ENCODE measurements around the gene MVB12B. TPM values are rescaled to one million over a fixed set of nuclear protein-coding genes. Genes with fewer than 3 reads are reported as not detected.
A peak's percentile ranks its signal among the peaks of the same experiment; 100 is the strongest.

The MVB12B gene
- total RNA-seq, 1 experiment from 2014 or later = 6.1 TPM

DNA sequence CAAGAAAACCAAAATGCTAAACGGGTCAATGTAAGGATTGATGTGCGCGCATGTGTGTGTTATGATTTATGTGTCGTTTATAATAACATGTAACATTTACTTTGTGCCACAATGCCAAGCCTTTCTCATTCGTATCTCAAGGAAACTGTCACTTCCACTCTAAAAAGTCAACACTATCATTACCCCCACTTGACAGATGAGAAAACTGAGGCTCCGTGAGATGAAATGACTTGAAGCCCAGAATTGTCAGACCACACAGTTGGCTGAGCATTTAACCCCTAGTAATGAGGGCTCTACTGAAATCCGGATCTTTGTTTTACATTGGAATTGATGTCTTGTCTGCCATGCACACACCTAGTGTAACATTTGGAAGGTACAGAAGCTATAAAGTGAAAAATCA, 192.1 kb downstream of the MVB12B start:
- DNase-seq (ENCODE audit: low read depth) = no peak

DNA sequence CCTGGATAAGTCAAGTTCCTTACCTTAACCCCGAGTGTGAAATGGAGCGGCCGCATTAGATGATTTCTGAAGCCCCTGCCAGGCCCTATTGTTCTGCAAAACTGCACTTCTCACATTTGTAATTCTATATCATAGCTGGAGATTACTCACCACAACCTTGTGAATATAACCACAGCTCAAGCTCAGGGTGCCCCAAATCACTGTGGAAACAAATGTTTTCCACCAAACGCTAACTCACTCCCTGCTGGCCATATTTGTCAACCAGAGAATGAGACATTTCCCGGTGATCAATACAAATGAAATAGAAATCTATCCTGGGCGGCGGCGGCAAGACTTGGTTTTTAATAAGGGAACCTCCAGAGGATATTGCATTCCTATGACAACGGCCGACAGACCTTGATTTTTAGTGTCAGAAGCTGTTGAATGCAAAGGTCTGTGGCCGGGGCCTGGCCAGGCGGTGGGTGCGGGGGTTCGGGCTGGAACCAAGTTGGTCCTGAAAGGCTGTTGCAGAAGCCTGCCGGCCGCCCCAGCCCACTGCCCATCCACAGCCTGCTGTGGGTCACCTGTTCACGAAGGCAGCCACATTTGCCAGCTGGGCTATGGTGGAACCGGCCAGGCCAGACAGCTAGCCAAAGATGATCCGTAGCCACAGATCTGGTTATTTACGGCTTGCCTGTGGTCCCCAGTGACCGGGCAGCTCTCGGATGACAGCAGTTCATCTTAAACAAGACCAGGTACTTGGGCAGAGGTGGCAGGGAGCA, 193.2 kb downstream of the MVB12B start:
- peak; percentile 71 for DNase-seq (ENCODE audit: low read depth)

GRCh38 chr9:126520453-126520852, 193.8 kb downstream of the MVB12B start:
- no peak for DNase-seq (ENCODE audit: low read depth)

DNA sequence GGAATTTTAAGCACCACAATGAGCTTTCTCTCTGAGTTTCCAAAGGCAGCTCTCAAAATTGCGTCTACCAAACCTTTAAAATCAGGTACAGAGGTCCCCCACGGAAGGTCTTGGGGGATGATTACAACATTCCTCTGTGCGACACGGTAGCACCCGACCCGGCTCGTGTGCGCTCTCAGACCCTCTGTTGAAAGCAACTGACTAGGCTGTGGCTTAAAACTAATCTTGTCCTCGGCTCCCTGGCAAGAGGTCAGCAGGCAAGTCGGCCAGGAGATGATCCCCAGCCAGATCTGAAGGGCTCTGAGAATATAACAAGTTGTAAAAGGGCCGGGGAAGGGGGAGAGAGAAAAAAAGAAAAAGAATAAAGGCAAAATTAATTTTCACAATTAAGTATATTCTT, 194.5 kb downstream of the MVB12B start:
- no peak for DNase-seq (ENCODE audit: low read depth)

GRCh38 chr9:126521551-126521950, 194.9 kb downstream of the MVB12B start:
- no peak for DNase-seq (ENCODE audit: low read depth)

- no peak for DNase-seq (ENCODE audit: low read depth)
Measured at GRCh38 chr9:126521976-126522590, 195.5 kb downstream of the MVB12B start.

DNA sequence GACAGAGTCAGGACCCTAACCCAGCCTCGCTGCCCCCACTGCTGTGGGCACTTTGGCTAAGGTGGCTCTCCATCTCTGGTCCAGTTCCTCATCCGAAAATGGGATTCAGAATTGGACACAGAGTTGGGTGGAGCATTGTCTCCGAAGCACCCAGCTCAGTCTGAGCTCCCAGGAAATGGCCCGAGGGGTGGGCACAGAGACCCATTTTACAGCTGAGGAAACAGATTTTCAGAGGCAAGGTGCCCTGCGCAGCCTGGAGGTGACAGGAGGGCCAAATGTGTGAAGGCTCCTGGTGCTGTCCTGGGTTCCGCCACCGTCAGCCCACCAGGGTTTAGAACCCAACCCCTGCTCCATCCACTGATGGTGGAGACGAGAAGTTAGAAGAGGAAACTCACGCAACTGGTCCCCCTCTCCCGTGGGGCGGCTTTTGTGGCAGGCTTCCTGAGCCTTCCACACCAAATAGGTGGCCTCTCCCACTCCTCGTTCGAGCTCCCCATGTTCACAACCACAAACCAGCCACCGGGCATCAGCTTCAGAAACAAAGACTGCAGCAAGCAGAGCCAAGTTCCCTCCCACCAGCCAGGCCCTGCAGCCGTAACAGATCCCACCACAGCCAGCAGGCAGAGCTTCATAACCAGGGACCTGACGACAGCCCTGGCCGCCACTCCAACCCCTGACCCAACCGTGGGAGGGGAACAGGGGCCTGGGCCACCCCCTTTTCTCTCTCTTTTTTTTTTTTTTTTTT, 196.2 kb downstream of the MVB12B start:
- DNase-seq (ENCODE audit: low read depth) = no peak

DNA sequence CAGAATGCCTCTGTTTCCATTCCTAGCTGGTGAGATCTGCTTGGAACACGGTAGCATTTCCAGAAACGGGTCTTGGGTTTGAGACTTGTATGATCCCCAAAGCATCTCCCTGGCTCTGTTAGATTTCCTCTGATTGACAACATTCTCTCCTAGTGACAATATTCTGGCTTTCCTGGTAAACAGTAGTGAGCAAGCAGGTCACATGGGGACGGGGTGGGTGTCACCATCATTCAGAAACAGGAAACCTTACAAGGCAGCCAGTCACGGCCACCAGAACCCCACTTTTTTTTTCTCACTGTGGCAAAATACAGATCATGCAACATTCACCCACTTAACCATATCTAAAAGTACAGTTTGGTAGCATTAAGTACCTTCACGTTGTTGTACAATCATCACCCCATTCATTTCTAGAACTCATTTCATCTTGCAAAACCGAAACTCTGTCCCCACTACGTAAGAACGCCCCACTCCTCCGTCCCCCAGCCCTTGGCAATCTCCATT, 197.0 kb downstream of the MVB12B start:
- DNase-seq (ENCODE audit: low read depth) = no peak

DNA sequence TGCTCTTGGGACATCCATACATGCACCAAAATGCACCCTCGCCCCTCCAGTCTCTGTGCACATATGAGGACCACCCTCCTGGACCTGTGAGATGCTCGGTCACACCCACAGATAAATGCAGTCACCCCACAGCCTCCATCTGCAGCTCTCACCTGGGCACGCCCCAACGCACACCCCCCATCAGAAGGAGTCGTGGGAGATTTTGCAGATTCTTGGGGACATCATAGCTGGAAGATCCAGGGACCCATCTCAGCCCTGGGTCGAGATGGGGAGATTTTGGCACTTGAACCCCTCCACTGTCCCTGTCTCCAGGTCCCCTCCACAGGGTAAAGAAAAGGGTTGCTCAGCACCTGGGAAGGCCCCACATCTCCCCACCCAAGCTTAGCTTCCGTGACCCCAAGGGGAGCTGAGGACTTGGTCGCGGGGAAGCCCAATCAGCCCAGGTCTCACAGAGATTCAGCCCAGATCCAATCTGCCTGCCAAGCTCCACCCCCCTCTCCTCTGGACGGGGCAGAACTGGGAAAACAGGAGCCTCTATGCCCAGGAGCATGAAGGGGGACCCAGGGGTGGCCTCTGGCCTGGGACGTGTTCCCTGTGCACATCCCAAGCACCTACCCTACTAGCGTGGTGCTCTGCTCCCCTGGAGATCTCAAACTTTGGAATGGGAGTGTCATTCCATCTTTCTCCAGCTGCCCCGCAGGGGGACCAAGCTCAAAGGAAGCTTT, 197.9 kb downstream of the MVB12B start:
- no peak for DNase-seq (ENCODE audit: low read depth)

- DNase-seq (ENCODE audit: low read depth) = no peak
Measured at GRCh38 chr9:126526218-126527108, 199.8 kb downstream of the MVB12B start.

DNA sequence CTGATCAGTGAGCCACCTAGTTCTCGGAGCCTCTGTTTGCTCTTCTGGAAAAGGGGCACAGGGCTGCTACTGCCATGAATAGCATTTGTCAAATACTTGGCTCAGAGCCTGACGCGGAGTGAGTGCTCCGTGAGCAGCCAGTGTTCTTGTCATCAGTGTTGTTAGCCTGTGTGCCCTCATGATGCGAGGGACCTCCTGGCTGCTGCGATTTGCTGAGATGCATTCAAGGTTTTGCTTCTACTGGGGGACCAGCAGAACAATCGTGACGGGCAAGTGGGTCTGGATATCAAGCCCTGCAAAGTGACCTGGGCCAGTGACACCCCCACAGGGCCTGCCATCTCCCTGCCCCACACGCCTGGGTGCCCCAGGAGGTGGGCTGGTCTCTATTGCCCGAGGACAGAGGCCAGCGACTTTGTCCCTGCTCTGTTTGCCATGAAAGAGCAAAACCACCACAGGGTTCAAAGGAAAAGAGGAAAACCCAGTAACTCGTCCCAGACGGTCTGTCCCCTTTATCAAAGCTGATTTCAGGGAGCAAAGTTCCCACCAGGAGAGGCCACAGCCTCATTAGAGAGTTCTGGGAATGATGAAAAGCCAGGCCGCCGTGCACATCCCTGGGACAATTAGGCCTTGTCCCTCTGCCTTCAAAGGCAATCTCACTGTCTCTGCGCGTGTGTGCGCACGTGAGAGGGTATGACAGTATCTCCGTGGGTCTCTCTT, 200.6 kb downstream of the MVB12B start:
- no peak for DNase-seq (ENCODE audit: low read depth)

GRCh38 chr9:126528111-126528510, 201.5 kb downstream of the MVB12B start:
- no peak for DNase-seq (ENCODE audit: low read depth)

- no peak for DNase-seq (ENCODE audit: low read depth)
Measured at GRCh38 chr9:126528915-126529314, 202.3 kb downstream of the MVB12B start.

DNA sequence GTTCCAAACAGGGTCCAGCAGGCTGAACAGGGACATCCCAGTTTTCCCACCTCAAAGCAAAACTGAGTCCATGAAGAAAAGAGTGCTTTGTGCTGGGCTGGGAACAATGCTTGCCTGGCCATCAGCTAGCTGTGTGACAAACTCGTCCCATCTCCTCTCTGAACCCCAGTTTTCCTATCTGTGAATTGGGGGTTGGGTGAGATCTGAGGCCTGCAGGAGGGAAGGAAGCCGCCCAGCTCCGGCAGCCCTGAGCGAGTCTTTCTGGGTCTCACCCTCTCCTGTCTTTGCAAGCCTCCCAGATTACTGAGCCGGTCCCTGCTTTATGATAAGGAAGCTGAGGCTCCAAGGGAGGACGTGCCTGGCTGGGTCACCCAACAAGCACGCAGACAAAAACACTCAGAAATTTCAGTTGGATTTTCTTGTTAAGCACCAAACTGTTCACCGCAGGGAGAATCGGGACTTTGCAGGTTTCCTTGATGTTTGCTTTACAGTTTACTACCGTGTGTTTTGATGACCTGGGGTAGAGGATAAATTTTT, 204.5 kb downstream of the MVB12B start:
- no peak for DNase-seq (ENCODE audit: low read depth)

DNA sequence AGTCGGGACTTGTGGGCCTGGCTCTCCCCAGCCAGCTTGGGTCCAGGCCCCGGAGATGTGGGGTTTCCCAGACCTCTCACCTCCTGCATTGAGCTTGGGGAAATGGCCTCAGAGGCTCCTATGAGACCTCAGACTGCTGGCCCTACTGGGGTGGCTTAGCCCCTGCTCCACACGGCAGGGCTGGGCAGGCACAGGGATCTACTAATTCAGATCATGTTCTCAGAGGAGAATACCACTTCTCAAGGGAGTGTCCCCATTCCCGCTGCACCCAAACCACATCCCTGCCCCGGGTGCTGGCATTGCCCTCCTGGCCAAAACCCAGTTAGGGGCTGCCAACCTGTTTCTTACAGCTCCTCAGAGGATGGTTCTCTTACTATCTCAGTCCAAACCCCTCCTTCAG, 205.0 kb downstream of the MVB12B start:
- no peak for DNase-seq (ENCODE audit: low read depth)

DNA sequence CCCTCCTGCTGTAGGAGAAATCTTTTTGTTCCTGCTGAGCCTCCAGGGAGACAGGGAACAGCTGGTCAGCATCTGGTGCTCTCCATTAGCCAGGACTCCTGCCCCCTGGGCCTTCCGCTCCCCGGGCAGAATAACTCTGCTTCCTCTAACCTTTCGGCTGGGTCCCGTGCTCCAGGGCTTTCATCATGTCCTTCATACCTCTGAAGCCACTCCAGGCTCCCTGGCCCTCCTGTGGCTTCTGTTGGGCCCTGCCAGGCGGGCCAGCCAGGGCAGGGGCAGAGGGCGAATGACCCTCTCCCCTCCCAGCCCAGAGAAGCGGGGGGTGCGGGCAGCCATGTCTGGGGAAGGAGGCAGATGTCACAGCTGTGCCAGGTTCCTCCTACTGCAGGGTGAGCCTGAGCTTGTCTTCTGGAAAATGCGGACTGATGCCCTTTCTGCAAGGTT, 205.4 kb downstream of the MVB12B start:
- no peak for DNase-seq (ENCODE audit: low read depth)

DNA sequence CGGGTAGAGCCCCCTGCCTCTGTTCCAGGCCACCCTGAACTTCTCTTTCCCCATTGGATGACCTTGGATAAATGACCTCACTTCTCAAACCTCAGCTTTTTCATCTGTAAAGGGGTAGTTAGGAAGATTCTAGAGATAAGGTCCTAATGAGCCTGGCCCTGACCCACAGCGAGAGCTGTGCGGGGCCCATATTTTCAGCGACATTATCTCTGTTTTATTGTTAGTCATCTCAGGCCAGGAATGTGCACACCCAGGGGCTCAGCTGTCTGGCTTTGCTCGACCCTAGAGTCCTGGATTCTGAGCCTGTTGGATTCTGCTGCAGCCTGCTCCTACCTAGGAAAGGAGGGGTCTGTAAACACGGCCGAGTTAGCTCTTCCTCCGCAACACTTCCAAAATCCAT, 205.9 kb downstream of the MVB12B start:
- no peak for DNase-seq (ENCODE audit: low read depth)

DNA sequence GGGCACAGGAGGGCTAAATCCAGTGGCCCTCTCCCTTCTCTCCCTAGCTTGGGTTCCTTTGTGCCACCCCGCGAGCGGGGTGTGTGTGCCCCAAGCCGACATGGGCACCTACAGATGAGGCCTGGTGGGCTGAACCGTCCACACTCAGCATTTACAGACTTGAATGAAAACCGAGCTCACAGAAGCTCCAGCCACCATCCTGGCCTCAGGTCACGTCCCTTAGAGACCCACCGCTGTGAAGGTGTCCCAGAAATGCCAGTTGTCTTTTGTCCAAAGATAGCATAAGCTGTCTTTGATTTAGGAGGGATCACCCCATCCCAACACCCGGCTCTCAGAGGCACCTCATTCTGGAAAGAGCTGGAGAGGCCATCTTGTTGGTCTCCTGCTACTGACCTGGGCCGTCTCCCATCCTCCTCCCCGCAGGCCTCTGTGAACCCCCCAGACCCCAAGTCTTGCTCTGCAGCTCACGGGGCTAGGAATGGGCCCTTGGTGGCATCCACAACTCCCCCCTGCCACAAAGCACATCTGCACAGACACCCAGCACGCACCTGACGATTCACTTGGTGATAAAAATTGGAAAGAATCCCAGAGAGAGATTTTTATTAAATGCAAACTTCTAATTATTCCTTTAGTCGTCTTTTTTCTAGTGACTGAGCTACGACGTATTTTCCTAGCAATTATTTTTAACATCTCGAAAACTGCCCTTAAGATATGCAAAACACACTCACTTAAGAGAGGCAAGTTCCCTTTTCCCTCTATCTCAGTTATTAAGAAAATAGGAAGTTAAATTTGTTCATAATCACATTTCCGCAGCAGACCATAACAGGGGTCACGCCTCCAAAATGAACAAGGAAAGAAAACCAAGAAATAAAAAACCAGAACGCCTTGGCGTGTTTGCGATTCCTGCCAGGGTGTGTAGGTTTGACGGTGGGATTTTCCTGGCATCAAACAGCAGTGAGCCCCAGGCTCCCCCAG, 206.6 kb downstream of the MVB12B start:
- DNase-seq (ENCODE audit: low read depth) = no peak

DNA sequence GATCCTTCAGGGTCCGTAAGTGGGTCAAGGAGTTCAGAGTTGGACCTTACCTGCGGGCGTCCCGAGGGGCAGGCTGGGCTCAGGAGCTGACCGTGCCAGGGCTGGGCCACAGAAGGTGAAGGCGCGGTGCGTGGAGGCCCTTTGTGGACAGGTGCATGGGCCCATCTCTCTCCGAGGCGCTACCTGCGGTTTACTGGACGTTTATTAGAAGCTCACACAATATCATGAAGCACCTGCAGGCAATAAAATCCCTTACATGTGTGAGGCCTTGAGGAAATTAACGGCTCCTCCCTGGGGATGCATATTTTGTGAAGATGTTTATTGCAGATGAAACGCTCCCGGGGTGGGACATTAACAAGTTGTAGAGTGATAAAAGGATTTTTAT, 207.3 kb downstream of the MVB12B start:
- DNase-seq (ENCODE audit: low read depth) = no peak

Data from Daoy (cell line).